ENCODE measurements around the gene GLRX2. TPM values are rescaled to one million over a fixed set of nuclear protein-coding genes. Genes with fewer than 3 reads are reported as not detected.
A peak's percentile ranks its signal among the peaks of the same experiment; 100 is the strongest.
"Not testable (repeated sequence)": the region's sequence is repeated elsewhere in the genome, so short reads cannot be mapped to it uniquely, and the experiment has no call there.

Gene GLRX2
- total and polyA plus RNA-seq, 4 donors: 12.9 to 27.6 (median 17.8) TPM

- no peak overlapping the region for H3K27ac ChIP-seq (ENCODE audit: low read depth, low read length)
- H3K4me3 ChIP-seq (ENCODE audit: low read depth, low read length): no peak overlapping the region
- no peaks in the 10 kb centered on the region for H3K9me3 ChIP-seq (ENCODE audit: control insufficient read depth, insufficient read depth, low read length)
- no peaks in the 10 kb centered on the region for H3K27me3 ChIP-seq (ENCODE audit: control insufficient read depth, insufficient read depth, low read length)
- no peak for DNase-seq (ENCODE audit: low read depth in 4 of 6, low spot score in 6 of 6)
- H3K36me3 ChIP-seq (ENCODE audit: control insufficient read depth, insufficient read depth, low read length): peaks cover 17% of the 10 kb centered on the region
- H3K4me1 ChIP-seq (ENCODE audit: control insufficient read depth, insufficient read depth, low read length): peaks cover 9% of the 10 kb centered on the region
These were observed 18.5 kb upstream of the GLRX2 start for GRCh38 chr1:193123751-193124150.

GRCh38 chr1:193121616-193122593 is 16.7 kb upstream of the GLRX2 start, which contains the start of gene CDC73:
TSS of gene CDC73 (plus strand) at chr1:193122031. CDS start at chr1:193122201, 170 bp downstream.
- H3K9me3 ChIP-seq (ENCODE audit: control insufficient read depth, insufficient read depth, low read length): no peaks in the 10 kb centered on the region
- DNase-seq (ENCODE audit: low read depth in 4 of 6, low spot score in 6 of 6): peak; percentile 88 to 99 (median 94)
- peak within 1 kb of the TSS; percentile 93 for H3K27ac ChIP-seq (ENCODE audit: low read depth, low read length)
- H3K27me3 ChIP-seq (ENCODE audit: control insufficient read depth, insufficient read depth, low read length): no peaks in the 10 kb centered on the region
- H3K36me3 ChIP-seq (ENCODE audit: control insufficient read depth, insufficient read depth, low read length): peaks cover 7% of the 10 kb centered on the region
- peak within 1 kb of the TSS; percentile 78 for H3K4me3 ChIP-seq (ENCODE audit: low read depth, low read length)
- WGBS (ENCODE audit: insufficient coverage): under 1% methylated on average over 76 of the region's 85 CpGs
- H3K4me1 ChIP-seq (ENCODE audit: control insufficient read depth, insufficient read depth, low read length): peaks cover 9% of the 10 kb centered on the region

GRCh38 chr1:193120604-193121166 is 15.5 kb upstream of the GLRX2 start:
- H3K27me3 ChIP-seq (ENCODE audit: control insufficient read depth, insufficient read depth, low read length): no peaks in the 10 kb centered on the region
- H3K27ac ChIP-seq (ENCODE audit: low read depth, low read length): peak overlapping the region; percentile 93
- peak overlapping the region; percentile 78 for H3K4me3 ChIP-seq (ENCODE audit: low read depth, low read length)
- H3K4me1 ChIP-seq (ENCODE audit: control insufficient read depth, insufficient read depth, low read length): peaks cover 9% of the 10 kb centered on the region
- no CpG with 5 or more reads among the region's 6 CpGs for WGBS (ENCODE audit: insufficient coverage)
- H3K9me3 ChIP-seq (ENCODE audit: control insufficient read depth, insufficient read depth, low read length): no peaks in the 10 kb centered on the region
- peaks cover 5% of the 10 kb centered on the region for H3K36me3 ChIP-seq (ENCODE audit: control insufficient read depth, insufficient read depth, low read length)
- peak in 1 of 6 donors; percentile 37 for DNase-seq (ENCODE audit: low read depth in 4 of 6, low spot score in 6 of 6)

- no peaks in the 10 kb centered on the region for H3K36me3 ChIP-seq (ENCODE audit: control insufficient read depth, insufficient read depth, low read length)
- no peaks in the 10 kb centered on the region for H3K9me3 ChIP-seq (ENCODE audit: control insufficient read depth, insufficient read depth, low read length)
- no peaks in the 10 kb centered on the region for H3K27me3 ChIP-seq (ENCODE audit: control insufficient read depth, insufficient read depth, low read length)
- WGBS (ENCODE audit: insufficient coverage): no CpG with 5 or more reads among the region's 4 CpGs
- no peak for DNase-seq (ENCODE audit: low read depth in 4 of 6, low spot score in 6 of 6)
- no peak overlapping the region for H3K27ac ChIP-seq (ENCODE audit: low read depth, low read length)
- no peak overlapping the region for H3K4me3 ChIP-seq (ENCODE audit: low read depth, low read length)
- H3K4me1 ChIP-seq (ENCODE audit: control insufficient read depth, insufficient read depth, low read length): peaks cover 5% of the 10 kb centered on the region
These were observed 13.9 kb upstream of the GLRX2 start for GRCh38 chr1:193118803-193119730.

GRCh38 chr1:193118194-193118593 is 13.0 kb upstream of the GLRX2 start:
- no peaks in the 10 kb centered on the region for H3K27me3 ChIP-seq (ENCODE audit: control insufficient read depth, insufficient read depth, low read length)
- H3K4me3 ChIP-seq (ENCODE audit: low read depth, low read length): no peak overlapping the region
- no peak for DNase-seq (ENCODE audit: low read depth in 4 of 6, low spot score in 6 of 6)
- no peaks in the 10 kb centered on the region for H3K36me3 ChIP-seq (ENCODE audit: control insufficient read depth, insufficient read depth, low read length)
- H3K9me3 ChIP-seq (ENCODE audit: control insufficient read depth, insufficient read depth, low read length): no peaks in the 10 kb centered on the region
- H3K27ac ChIP-seq (ENCODE audit: low read depth, low read length): no peak overlapping the region
- H3K4me1 ChIP-seq (ENCODE audit: control insufficient read depth, insufficient read depth, low read length): peaks cover 2% of the 10 kb centered on the region
- WGBS (ENCODE audit: insufficient coverage): no CpG with 5 or more reads among the region's 3 CpGs

- H3K4me1 ChIP-seq (ENCODE audit: control insufficient read depth, insufficient read depth, low read length); H3K27ac ChIP-seq (ENCODE audit: low read depth, low read length); H3K27me3 ChIP-seq (ENCODE audit: control insufficient read depth, insufficient read depth, low read length); H3K36me3 ChIP-seq (ENCODE audit: control insufficient read depth, insufficient read depth, low read length); DNase-seq (ENCODE audit: low read depth in 4 of 6, low spot score in 6 of 6); H3K9me3 ChIP-seq (ENCODE audit: control insufficient read depth, insufficient read depth, low read length); H3K4me3 ChIP-seq (ENCODE audit: low read depth, low read length): not testable (repeated sequence)
- 100% methylated on average over 2 of the region's 6 CpGs for WGBS (ENCODE audit: insufficient coverage)
These were observed 12.0 kb upstream of the GLRX2 start for GRCh38 chr1:193117167-193117566.

GRCh38 chr1:193115629-193116227 is 10.5 kb upstream of the GLRX2 start:
- no peaks in the 10 kb centered on the region for H3K4me1 ChIP-seq (ENCODE audit: control insufficient read depth, insufficient read depth, low read length)
- DNase-seq (ENCODE audit: low read depth in 4 of 6, low spot score in 6 of 6): no peak
- no peaks in the 10 kb centered on the region for H3K36me3 ChIP-seq (ENCODE audit: control insufficient read depth, insufficient read depth, low read length)
- no peak overlapping the region for H3K4me3 ChIP-seq (ENCODE audit: low read depth, low read length)
- no peaks in the 10 kb centered on the region for H3K27me3 ChIP-seq (ENCODE audit: control insufficient read depth, insufficient read depth, low read length)
- H3K27ac ChIP-seq (ENCODE audit: low read depth, low read length): no peak overlapping the region
- H3K9me3 ChIP-seq (ENCODE audit: control insufficient read depth, insufficient read depth, low read length): no peaks in the 10 kb centered on the region
- WGBS (ENCODE audit: insufficient coverage): no CpG with 5 or more reads among the region's 1 CpG

GRCh38 chr1:193114485-193115095 is 9.4 kb upstream of the GLRX2 start:
- no peaks in the 10 kb centered on the region for H3K36me3 ChIP-seq (ENCODE audit: control insufficient read depth, insufficient read depth, low read length)
- no peaks in the 10 kb centered on the region for H3K27me3 ChIP-seq (ENCODE audit: control insufficient read depth, insufficient read depth, low read length)
- no peak overlapping the region for H3K4me3 ChIP-seq (ENCODE audit: low read depth, low read length)
- H3K9me3 ChIP-seq (ENCODE audit: control insufficient read depth, insufficient read depth, low read length): no peaks in the 10 kb centered on the region
- no peaks in the 10 kb centered on the region for H3K4me1 ChIP-seq (ENCODE audit: control insufficient read depth, insufficient read depth, low read length)
- no CpG with 5 or more reads among the region's 6 CpGs for WGBS (ENCODE audit: insufficient coverage)
- H3K27ac ChIP-seq (ENCODE audit: low read depth, low read length): no peak overlapping the region
- DNase-seq (ENCODE audit: low read depth in 4 of 6, low spot score in 6 of 6): no peak

- no peaks in the 10 kb centered on the region for H3K27me3 ChIP-seq (ENCODE audit: control insufficient read depth, insufficient read depth, low read length)
- no peak overlapping the region for H3K27ac ChIP-seq (ENCODE audit: low read depth, low read length)
- no peak for DNase-seq (ENCODE audit: low read depth in 4 of 6, low spot score in 6 of 6)
- H3K4me1 ChIP-seq (ENCODE audit: control insufficient read depth, insufficient read depth, low read length): no peaks in the 10 kb centered on the region
- no peaks in the 10 kb centered on the region for H3K36me3 ChIP-seq (ENCODE audit: control insufficient read depth, insufficient read depth, low read length)
- H3K9me3 ChIP-seq (ENCODE audit: control insufficient read depth, insufficient read depth, low read length): no peaks in the 10 kb centered on the region
- no peak overlapping the region for H3K4me3 ChIP-seq (ENCODE audit: low read depth, low read length)
These were observed 8.7 kb upstream of the GLRX2 start for GRCh38 chr1:193113992-193114332.
